ENCODE data around the gene ACOD1.

Gene ACOD1

GRCh38 chr13:76992548-76993001, 44.3 kb downstream of the ACOD1 start:
- peak; percentile 5 for DNase-seq

GRCh38 chr13:76993021-76993420, 44.7 kb downstream of the ACOD1 start:
- DNase-seq: no peak

GRCh38 chr13:76993473-76993872, 45.2 kb downstream of the ACOD1 start:
- DNase-seq: no peak

- no peak for DNase-seq
These were observed 46.0 kb downstream of the ACOD1 start for GRCh38 chr13:76994281-76994680.

- DNase-seq: no peak
These were observed 52.2 kb downstream of the ACOD1 start for GRCh38 chr13:77000475-77000874.

- DNase-seq: no peak
These were observed 53.2 kb downstream of the ACOD1 start for GRCh38 chr13:77001540-77001939.

GRCh38 chr13:77001963-77002587, 53.8 kb downstream of the ACOD1 start:
- no peak for DNase-seq

GRCh38 chr13:77002590-77003190, 54.4 kb downstream of the ACOD1 start:
- no peak for DNase-seq
